DMS53 treated with DMSO at 0.1 percent for 48 hours (cell line): ENCODE results near the gene SLC3A2.

Experiments
- DNase-seq: peaks from one replicate; lab custom pipeline; 2025; ENCODE audit not compliant: unreplicated experiment; lab: John Stamatoyannopoulos, UW

Gene SLC3A2

DNA sequence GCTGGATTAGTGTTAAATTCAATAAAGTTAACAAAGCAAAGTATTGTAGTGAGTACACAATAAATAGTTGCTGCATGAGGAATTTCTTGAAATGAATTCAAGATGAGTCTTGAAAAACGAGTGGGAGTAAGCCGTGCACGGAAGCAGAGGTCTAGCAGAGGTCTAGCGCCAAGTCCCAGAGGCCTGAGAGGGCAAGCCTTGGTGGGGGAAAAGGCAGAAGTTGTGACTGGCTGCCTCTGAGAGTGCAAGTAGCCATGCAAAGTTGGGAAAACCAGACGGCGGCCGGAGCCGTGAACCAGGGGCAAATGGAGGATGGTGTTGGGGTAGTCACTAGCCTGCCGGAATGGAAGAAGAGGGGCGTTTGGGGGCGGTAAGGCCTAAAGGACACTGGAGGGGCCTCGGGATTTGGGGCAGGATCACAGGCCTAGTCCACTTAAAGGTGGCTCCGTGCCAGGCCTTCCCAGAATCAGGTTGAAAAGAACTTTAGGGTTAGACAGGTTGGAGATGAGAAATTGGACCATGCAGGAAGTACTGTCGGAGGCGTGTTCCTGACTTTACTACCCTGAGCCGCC, 379 bp upstream of the SLC3A2 start:
- DNase-seq: no peak

GRCh38 chr11:62881579-62882430, 1.1 kb downstream of the SLC3A2 start:
- peak; percentile 90 for DNase-seq

- no peak for DNase-seq
Measured at GRCh38 chr11:62882431-62882749, 1.7 kb downstream of the SLC3A2 start.

- DNase-seq: no peak
Measured at GRCh38 chr11:62882788-62883501, 2.2 kb downstream of the SLC3A2 start.

GRCh38 chr11:62883673-62884072, 3.0 kb downstream of the SLC3A2 start:
- no peak for DNase-seq

GRCh38 chr11:62885137-62885750, 4.5 kb downstream of the SLC3A2 start:
- no peak for DNase-seq

DNA sequence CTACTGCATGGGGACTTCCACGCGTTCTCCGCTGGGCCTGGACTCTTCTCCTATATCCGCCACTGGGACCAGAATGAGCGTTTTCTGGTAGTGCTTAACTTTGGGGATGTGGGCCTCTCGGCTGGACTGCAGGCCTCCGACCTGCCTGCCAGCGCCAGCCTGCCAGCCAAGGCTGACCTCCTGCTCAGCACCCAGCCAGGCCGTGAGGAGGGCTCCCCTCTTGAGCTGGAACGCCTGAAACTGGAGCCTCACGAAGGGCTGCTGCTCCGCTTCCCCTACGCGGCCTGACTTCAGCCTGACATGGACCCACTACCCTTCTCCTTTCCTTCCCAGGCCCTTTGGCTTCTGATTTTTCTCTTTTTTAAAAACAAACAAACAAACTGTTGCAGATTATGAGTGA, 7.7 kb downstream of the SLC3A2 start:
- DNase-seq: no peak

DNA sequence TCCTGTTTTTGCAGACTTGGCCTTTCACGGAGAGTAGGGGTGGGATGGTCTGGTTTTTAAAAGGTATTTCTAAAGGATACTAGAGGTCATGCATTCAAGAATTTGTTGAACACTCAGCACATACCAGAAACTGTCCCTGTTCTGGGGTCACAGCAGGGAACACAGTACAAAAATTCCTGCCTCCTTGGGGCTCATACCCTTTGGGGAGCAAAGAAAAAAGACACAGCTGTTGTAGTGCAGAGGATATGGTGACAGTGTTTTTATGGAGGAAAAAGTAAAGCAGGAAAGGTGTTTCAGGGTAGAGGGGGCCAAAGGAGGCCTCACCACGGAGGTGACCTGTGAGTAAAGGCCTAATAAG, 8.4 kb downstream of the SLC3A2 start:
- DNase-seq: no peak

DNA sequence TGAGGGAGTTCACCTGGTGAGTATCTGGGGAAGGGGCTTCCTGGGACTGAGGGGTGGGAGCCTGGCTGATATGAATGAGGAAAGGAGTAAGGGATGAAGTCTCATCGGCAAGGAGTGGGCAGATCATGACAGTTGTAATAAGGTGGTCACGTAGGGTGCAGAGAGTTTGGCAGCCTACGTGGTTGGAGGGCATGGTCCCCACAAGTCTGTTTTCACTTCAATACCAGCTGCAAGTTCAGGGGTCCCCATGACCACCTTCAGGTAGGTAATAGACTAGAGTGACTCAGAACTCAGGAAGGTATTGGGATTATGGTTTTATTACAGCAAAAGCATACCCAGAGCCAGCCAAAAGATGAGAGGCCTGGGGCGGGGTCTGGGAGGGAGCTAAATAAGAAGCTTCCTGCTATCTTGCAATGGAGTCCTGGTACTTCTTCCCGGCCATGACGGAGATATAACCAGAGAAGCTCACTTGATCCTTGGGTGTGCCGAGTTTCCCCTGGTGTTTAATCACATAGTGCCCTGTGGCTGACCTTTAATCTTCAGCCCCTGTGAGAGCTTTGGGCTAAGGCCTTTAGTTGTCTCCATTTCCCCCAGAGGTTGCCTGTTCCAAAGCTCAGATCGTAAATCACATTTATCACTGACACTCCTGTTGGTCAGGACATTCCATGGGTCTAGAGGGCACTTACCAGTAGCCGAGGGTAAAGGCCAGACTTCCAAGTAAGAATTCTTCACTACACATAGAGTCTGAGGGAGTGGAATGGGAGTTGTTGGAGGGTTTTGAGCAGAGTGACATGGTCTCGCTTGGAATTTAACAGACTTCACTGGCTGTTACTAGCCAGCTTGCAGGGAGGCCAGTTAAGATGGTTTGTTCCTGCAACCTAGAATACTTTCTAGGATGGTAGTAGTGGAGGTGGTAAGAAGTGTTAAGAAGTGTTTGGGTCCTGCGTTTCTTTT, 9.1 kb downstream of the SLC3A2 start:
- peak; percentile 27 for DNase-seq

- no peak for DNase-seq
Measured at GRCh38 chr11:62892077-62892922, 11.6 kb downstream of the SLC3A2 start.

GRCh38 chr11:62895501-62895900, 14.8 kb downstream of the SLC3A2 start:
- no peak for DNase-seq

DNA sequence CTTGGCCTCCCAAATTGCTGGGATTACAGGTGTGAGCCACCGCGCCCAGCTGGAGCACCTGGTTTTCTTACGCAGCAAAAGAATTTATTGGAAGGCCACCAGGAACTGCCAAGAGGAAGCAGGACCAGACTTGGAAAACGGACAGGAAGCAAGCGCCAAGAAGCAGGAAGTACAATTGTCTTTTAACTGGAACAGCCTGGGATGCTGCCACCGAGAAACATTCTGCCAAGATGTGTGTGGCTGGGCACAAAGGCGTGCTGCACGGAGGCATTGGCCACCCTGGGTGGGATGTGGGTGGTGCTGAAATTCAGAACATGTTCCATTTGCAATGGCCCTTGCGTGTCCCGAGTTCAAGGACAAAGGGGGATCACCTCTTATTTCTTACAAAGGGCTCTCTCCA, 15.4 kb downstream of the SLC3A2 start:
- no peak for DNase-seq

DNA sequence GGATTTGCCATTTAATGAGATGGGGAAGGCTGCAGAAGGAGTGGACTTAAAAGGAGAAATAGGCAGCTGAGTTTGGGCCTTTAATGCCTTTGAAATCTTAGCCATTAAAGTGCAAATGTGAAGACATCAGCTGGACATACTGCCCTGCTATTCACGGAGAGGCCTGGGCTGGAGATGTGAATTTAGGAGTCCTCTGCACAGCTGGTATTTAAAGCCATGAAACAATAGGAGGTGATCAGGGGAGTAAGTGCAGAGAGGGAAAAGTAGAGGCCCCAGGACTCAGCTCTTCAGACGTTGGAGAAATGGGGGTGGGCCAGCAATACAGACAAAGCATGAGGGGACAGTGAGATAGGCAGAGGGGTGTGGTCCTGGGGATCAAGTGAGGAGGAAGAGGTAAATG, 16.6 kb downstream of the SLC3A2 start:
- DNase-seq: no peak

- DNase-seq: no peak
Measured at GRCh38 chr11:62898027-62898426, 17.3 kb downstream of the SLC3A2 start.

DNA sequence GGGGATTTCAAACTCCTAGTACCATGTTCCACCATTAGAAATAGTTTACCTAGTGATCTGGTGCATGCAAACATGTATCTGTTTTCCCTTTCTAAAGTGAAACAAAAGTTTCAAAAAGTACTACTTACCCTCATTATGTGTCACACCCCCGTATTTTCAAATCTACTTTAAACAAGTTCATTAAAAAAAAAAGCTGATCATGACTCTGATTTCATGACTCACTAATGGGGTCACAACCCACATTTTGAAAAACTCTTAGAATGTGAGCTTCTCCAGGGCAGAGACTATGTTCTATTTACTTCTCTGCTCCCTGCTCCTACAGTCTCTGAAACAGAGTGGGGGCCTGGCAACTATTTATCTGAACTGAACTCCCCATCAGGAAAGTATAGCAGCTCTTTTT, 22.2 kb downstream of the SLC3A2 start:
- no peak for DNase-seq

DNA sequence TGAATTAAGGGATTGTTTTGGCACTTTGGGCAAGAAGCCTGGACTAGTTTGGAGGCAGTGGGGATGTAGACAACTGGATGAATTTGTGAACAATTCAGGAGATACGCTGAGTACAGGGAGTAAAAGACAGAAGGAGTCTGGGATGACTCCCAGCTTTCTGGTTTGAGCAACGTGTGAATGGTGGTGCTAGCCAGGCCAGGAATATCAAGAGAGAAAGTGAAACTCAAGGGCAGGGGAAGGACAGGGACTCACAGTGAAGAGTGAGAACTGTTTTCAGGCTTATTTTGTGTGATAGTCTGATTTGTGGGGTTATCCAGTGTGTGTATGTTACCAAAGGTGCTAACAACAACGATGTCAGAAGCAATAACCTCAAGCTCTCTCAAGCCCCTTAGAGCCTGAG, 24.6 kb downstream of the SLC3A2 start:
- DNase-seq: no peak

DNA sequence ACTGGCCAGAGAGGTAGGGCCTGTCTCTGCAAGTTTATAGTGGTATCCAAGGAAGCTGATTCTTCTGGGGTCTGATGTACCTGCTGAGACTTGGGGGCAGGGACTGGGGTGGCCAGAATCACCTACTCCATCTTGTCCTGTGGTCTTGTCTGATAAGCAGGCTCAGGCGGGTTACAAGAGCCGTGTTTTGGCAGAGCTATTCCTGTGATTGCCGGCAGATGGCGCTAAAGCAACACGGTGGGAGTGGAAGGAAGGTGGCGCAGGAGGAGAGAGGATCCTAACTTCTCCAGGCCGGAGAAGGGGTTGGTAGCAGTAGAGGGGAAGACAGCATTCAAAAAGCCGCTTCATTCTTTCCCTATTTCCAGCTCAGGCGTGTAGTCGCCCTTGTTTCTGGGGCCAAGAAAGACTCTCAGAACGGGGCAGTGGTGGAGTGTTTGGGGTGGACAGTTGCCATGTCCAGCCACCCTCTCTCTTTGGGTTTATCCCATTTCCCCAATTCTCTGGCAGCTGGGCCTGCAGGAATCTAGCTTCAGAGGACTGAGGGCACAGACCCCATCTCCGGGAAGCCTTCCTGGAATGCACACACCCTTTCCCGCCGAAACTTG, 25.3 kb downstream of the SLC3A2 start:
- peak; percentile 51 for DNase-seq

- DNase-seq: no peak
Measured at GRCh38 chr11:62908468-62909072, 27.9 kb downstream of the SLC3A2 start.
